Spleen (tissue), 11 donors: ENCODE results near the gene APAF1. TPM values are rescaled to one million over a fixed set of nuclear protein-coding genes. Genes with fewer than 3 reads are reported as not detected.

ENCODE experiments used
- DNase-seq: peaks from one replicate; pipeline ENCODE4 v3.0.0-alpha.2; 2020
- H3K27ac ChIP-seq, 8 donors: fragments of 200-600 bp; sonication (generic) in 7 of 8; 1 replicate in 4 of 8; 2 replicates in 4 of 8; pipeline versions ENCODE4 v1.5.0 to v1.8.0; 2016 to 2021; ENCODE audit warnings: inconsistent platforms in 4 of 8, mild to moderate bottlenecking in 4 of 8, moderate library complexity in 1 of 8
- H3K27me3 ChIP-seq, 7 donors: fragments of 200-600 bp; sonication (generic) in 6 of 7; replicated peaks in 1 of 7; 1 replicate in 4 of 7; 2 replicates in 3 of 7; pipeline versions ENCODE4 v1.5.0 to v1.8.0; 2016 to 2021; ENCODE audit warnings: inconsistent platforms in 3 of 7, mild to moderate bottlenecking in 1 of 7
- H3K36me3 ChIP-seq, 6 donors: fragments of 200-600 bp; sonication (generic) in 5 of 6; 1 replicate in 4 of 6; 2 replicates in 2 of 6; pipeline versions ENCODE4 v1.5.0 to v1.8.0; 2016 to 2021; ENCODE audit warnings: inconsistent platforms in 2 of 6
- H3K4me1 ChIP-seq, 6 donors: fragments of 200-600 bp; sonication (generic) in 5 of 6; 1 replicate in 3 of 6; 2 replicates in 3 of 6; pipeline versions ENCODE4 v1.5.0 to v1.8.0; 2016 to 2021; ENCODE audit warnings: inconsistent platforms in 3 of 6
- H3K4me3 ChIP-seq, 8 donors: fragments of 200-600 bp; sonication (generic) in 7 of 8; 1 replicate in 4 of 8; 2 replicates in 4 of 8; pipeline versions ENCODE4 v1.5.0 to v1.8.0; 2016 to 2021; ENCODE audit warnings: inconsistent platforms in 4 of 8, mild to moderate bottlenecking in 4 of 8, moderate library complexity in 2 of 8
- H3K9me3 ChIP-seq, 8 donors: fragments of 200-600 bp; sonication (generic) in 7 of 8; 1 replicate in 4 of 8; 2 replicates in 4 of 8; pipeline versions ENCODE4 v1.5.0 to v1.8.0; 2016 to 2021; ENCODE audit warnings: inconsistent platforms in 4 of 8
- CTCF ChIP-seq, 11 experiments: fragments of 200-600 bp in 7 of 11; fragments of 450-650 bp in 4 of 11; sonication (generic) in 4 of 11; IDR thresholded peaks in 8 of 11; conservative IDR thresholded peaks in 3 of 11; 1 replicate in 7 of 11; 2 replicates in 4 of 11; pipeline versions ENCODE4 v1.4.0 to v1.8.0; 2016 to 2021; ENCODE audit warnings: antibody characterized with exemption in 11 of 11, inconsistent platforms in 4 of 11, mild to moderate bottlenecking in 1 of 11
- POLR2A ChIP-seq, 3 donors: fragments of 450-650 bp; IDR thresholded peaks; one replicate each; pipeline ENCODE4 v1.5.1; 2017; ENCODE audit warnings: antibody characterized with exemption in 3 of 3, mild to moderate bottlenecking in 1 of 3
- POLR2AphosphoS5 ChIP-seq, 3 donors: sonication (generic); formaldehyde crosslinking; IDR thresholded peaks; one replicate each; pipeline ENCODE4 v1.5.1; 2017; ENCODE audit warnings: antibody characterized with exemption in 3 of 3
- WGBS, 5 donors: extraction: QIAGEN DNeasy Blood & Tissue Kit in 3 of 5; methylation state at CpG; one replicate each; pipeline versions ENCODE4 v1.1.5 to v1.1.7; 2013 to 2018; 5-methylcytosine and 5-hydroxymethylcytosine counted together
- intact Hi-C: fragments of 100-400 bp; cut with DNase I; formaldehyde crosslinking; loops from one replicate; pipeline ENCODE4 v1.15.0; 2023; ENCODE audit warnings: low total_unique reads
- polyA plus RNA-seq, 3 donors: library from polyadenylated mRNA; stranded (reverse); fragments of 200-250 nt; gene quantifications; one replicate each; pipeline ENCODE4 v1.2.1, GENCODE V29; 2013
- total RNA-seq, 7 donors: library from RNA; depleted of rRNA in 3 of 7; stranded (reverse); fragments of >200 nt in 3 of 7; fragmentation: NEBNext Ultra II Directional in 4 of 7; extraction: Animal tissue kit (Norgen Biotek cat#: 25700) in 4 of 7; gene quantifications; one replicate each; pipeline versions ENCODE4 v1.1.0 to v1.2.1, GENCODE V29; 2016 to 2021
- donor health status: healthy with polysubstance abuse.
- donor health status: DM: no; HTN: no; CAD: no; lungs with moderate emphysema.
- donor health status: DM: no; HTN: no; CAD: no.
- donor health status: Bipolar disorder and iron deficiency.
- donor health status: healthy.
- donor health status: DM: no; HTN: no; CAD: no.
- donor health status: DM: yes; HTN: yes; CAD: no.

APAF1 gene
- total and polyA plus RNA-seq, 10 donors, result 6.5 to 44.1 (median 30.6) TPM

- no peak for DNase-seq
- no peaks in the 10 kb centered on the region for H3K27me3 ChIP-seq
- no peaks in the 10 kb centered on the region for H3K36me3 ChIP-seq
- H3K4me3 ChIP-seq, result no peak overlapping the region
- WGBS, 5 donors, result 80 to 94% (median 88%) methylated on average over 4 of the region's 4 CpGs
- no peak overlapping the region for H3K27ac ChIP-seq
- no peaks in the 10 kb centered on the region for H3K4me1 ChIP-seq
- no peaks in the 10 kb centered on the region for H3K9me3 ChIP-seq
- no peak for TF ChIP-seq POLR2A (IDR thresholded peaks at IDR 0.05)
- no peak for TF ChIP-seq POLR2AphosphoS5 (IDR thresholded peaks at IDR 0.05)
- TF ChIP-seq CTCF (IDR thresholded peaks at IDR 0.05 in 8 of 11, conservative IDR thresholded peaks at IDR 0.05 in 3 of 11), result no peak
- intact Hi-C loops, result no loop called here
These were observed 118.6 kb downstream of the APAF1 start for GRCh38 chr12:98763656-98764055.

- WGBS, 5 donors, result 76 to 90% (median 80%) methylated on average over 9 of the region's 9 CpGs
These were observed 122.2 kb downstream of the APAF1 start for GRCh38 chr12:98767248-98767647.

GRCh38 chr12:98769068-98769467, 124.0 kb downstream of the APAF1 start:
- no peaks in the 10 kb centered on the region for H3K27me3 ChIP-seq
- intact Hi-C loops, result no loop called here

More at GRCh38 chr12:98767248-98767647, 122.2 kb downstream of the APAF1 start:
- intact Hi-C loops, result no loop called here
- TF ChIP-seq CTCF (IDR thresholded peaks at IDR 0.05 in 8 of 11, conservative IDR thresholded peaks at IDR 0.05 in 3 of 11) (no peak), POLR2AphosphoS5 (IDR thresholded peaks at IDR 0.05) (no peak), POLR2A (IDR thresholded peaks at IDR 0.05) (no peak)
- DNase-seq, result no peak
- no peaks in the 10 kb centered on the region for H3K27me3 ChIP-seq
- no peaks in the 10 kb centered on the region for H3K9me3 ChIP-seq
- no peaks in the 10 kb centered on the region for H3K4me1 ChIP-seq
- H3K36me3 ChIP-seq, result no peaks in the 10 kb centered on the region
- no peak overlapping the region for H3K27ac ChIP-seq
- no peak overlapping the region for H3K4me3 ChIP-seq

GRCh38 chr12:98770230-98770629, 125.1 kb downstream of the APAF1 start:
- WGBS, 5 donors, result 88 to 90% (median 90%) methylated on average over 4 of the region's 4 CpGs
- Histone ChIP-seq H3K9me3 (no peaks in the 10 kb centered on the region), H3K4me3 (no peak overlapping the region), H3K27me3 (no peaks in the 10 kb centered on the region), H3K4me1 (no peaks in the 10 kb centered on the region), H3K27ac (no peak overlapping the region), H3K36me3 (no peaks in the 10 kb centered on the region)
- intact Hi-C loops, result no loop called here
- no peak for DNase-seq
- TF ChIP-seq POLR2A (IDR thresholded peaks at IDR 0.05) (no peak), POLR2AphosphoS5 (IDR thresholded peaks at IDR 0.05) (no peak), CTCF (IDR thresholded peaks at IDR 0.05 in 8 of 11, conservative IDR thresholded peaks at IDR 0.05 in 3 of 11) (no peak)

More at GRCh38 chr12:98769068-98769467, 124.0 kb downstream of the APAF1 start:
- no peak for DNase-seq
- TF ChIP-seq CTCF (IDR thresholded peaks at IDR 0.05 in 8 of 11, conservative IDR thresholded peaks at IDR 0.05 in 3 of 11), result no peak
- TF ChIP-seq POLR2A (IDR thresholded peaks at IDR 0.05), result no peak
- TF ChIP-seq POLR2AphosphoS5 (IDR thresholded peaks at IDR 0.05), result no peak
- no peaks in the 10 kb centered on the region for H3K36me3 ChIP-seq
- no peaks in the 10 kb centered on the region for H3K9me3 ChIP-seq
- H3K27ac ChIP-seq, result no peak overlapping the region
- H3K4me1 ChIP-seq, result no peaks in the 10 kb centered on the region
- no peak overlapping the region for H3K4me3 ChIP-seq
